Keratinocyte (primary cell): Measurements from ENCODE around the gene FAR1. TPM values are rescaled to one million over a fixed set of nuclear protein-coding genes. Genes with fewer than 3 reads are reported as not detected.

Experiments used
- DNase-seq: peaks from one replicate; pipeline ENCODE4 v3.0.0-alpha.2; 2011; ENCODE audit warnings: low read depth, missing footprints, low spot score
- FAIRE-seq: peaks from 2 replicates; lab custom pipeline; 2011; peaks lifted over from hg19 to GRCh38; lab: Jason Lieb, UNC
- H2AFZ ChIP-seq: 2 replicates; pipeline ENCODE4 v1.6.0; 2012; ENCODE audit warnings: low read length, control low read depth, inconsistent platforms; ENCODE audit not compliant: control insufficient read depth
- H3K27ac ChIP-seq: 2 replicates; pipeline ENCODE4 v1.5.1; 2011; ENCODE audit warnings: low read length; ENCODE audit not compliant: control insufficient read depth, insufficient read depth
- H3K27me3 ChIP-seq: 3 replicates; pipeline ENCODE4 v1.6.0; 2011; ENCODE audit warnings: low read length; ENCODE audit not compliant: control insufficient read depth, insufficient read depth; ENCODE audit errors: extremely low read depth
- H3K36me3 ChIP-seq, 2 experiments: 2 replicates in 1 of 2; 3 replicates in 1 of 2; pipeline ENCODE4 v1.5.1; 2011; ENCODE audit warnings: low read length in 2 of 2, mild to moderate bottlenecking in 1 of 2; ENCODE audit not compliant: control insufficient read depth in 2 of 2, insufficient read depth in 2 of 2; ENCODE audit errors: extremely low read depth in 1 of 2
- H3K4me1 ChIP-seq: 3 replicates; pipeline ENCODE4 v1.5.1; 2011; ENCODE audit warnings: low read length; ENCODE audit not compliant: control insufficient read depth, insufficient read depth; ENCODE audit errors: extremely low read depth
- H3K4me2 ChIP-seq: 3 replicates; pipeline ENCODE4 v1.6.0; 2011; ENCODE audit warnings: low read depth, low read length; ENCODE audit not compliant: control insufficient read depth, insufficient read depth; ENCODE audit errors: extremely low read depth
- H3K4me3 ChIP-seq, 3 experiments: fragments of 200-600 bp in 1 of 3; sonication (generic) in 1 of 3; 2 replicates in 2 of 3; 3 replicates in 1 of 3; pipeline ENCODE4 v1.5.1; 2011 to 2016; ENCODE audit warnings: low read length in 3 of 3, mild to moderate bottlenecking in 3 of 3, control low read depth in 2 of 3, inconsistent platforms in 1 of 3, low read depth in 1 of 3, mixed read lengths in 1 of 3, mixed run types in 1 of 3, moderate library complexity in 1 of 3; ENCODE audit not compliant: control insufficient read depth in 2 of 3, insufficient read depth in 2 of 3; ENCODE audit errors: extremely low read depth in 1 of 3
- H3K79me2 ChIP-seq: 2 replicates; pipeline ENCODE4 v1.6.0; 2012; ENCODE audit warnings: low read length; ENCODE audit not compliant: control insufficient read depth, insufficient read depth
- H3K9ac ChIP-seq: 3 replicates; pipeline ENCODE4 v1.6.0; 2011; ENCODE audit warnings: low read length; ENCODE audit not compliant: control insufficient read depth, insufficient read depth; ENCODE audit errors: extremely low read depth
- H3K9me1 ChIP-seq: 3 replicates; pipeline ENCODE4 v1.6.0; 2011; ENCODE audit warnings: low read length; ENCODE audit not compliant: control insufficient read depth, insufficient read depth; ENCODE audit errors: extremely low read depth
- H3K9me3 ChIP-seq: 2 replicates; pipeline ENCODE4 v1.5.1; 2012; ENCODE audit warnings: low read depth, low read length; ENCODE audit not compliant: control insufficient read depth
- H4K20me1 ChIP-seq: 3 replicates; pipeline ENCODE4 v1.6.0; 2011; ENCODE audit warnings: low read length; ENCODE audit not compliant: control insufficient read depth, insufficient read depth; ENCODE audit errors: extremely low read depth
- CTCF ChIP-seq, 3 experiments: IDR thresholded peaks in 1 of 3; conservative IDR thresholded peaks in 1 of 3; optimal IDR thresholded peaks in 1 of 3; 2 replicates in 2 of 3; 3 replicates in 1 of 3; pipeline versions ENCODE3 to v1.5.1; 2011; ENCODE audit warnings: low read length in 3 of 3, mild to moderate bottlenecking in 3 of 3, moderate library complexity in 2 of 3, control low read depth in 1 of 3, inconsistent platforms in 1 of 3; ENCODE audit not compliant: insufficient read depth in 2 of 3; ENCODE audit errors: extremely low read depth in 1 of 3
- EZH2 ChIP-seq: IDR thresholded peaks from one replicate; pipeline ENCODE4 v1.6.1; 2012; ENCODE audit warnings: inconsistent platforms, mild to moderate bottlenecking, low read length, moderate library complexity
- dilution Hi-C: fragments of 300-500 bp; cut with MboI; formaldehyde crosslinking; loops from one replicate; pipeline ENCODE4 v1.7.0; 2020; ENCODE audit warnings: low sequenced_read_pairs; ENCODE audit not compliant: extremely low pct_ligation_motif_present
- polyA plus RNA-seq, 5 experiments: library from polyadenylated mRNA; depleted of rRNA in 3 of 5; stranded (reverse) in 3 of 5; stranded (forward) in 1 of 5; unstranded in 1 of 5; fragments of >200 nt; gene quantifications; 1 replicate in 1 of 5; 2 replicates in 3 of 5; 3 replicates in 1 of 5; pipeline versions ENCODE4 v1.2.1 to v1.2.3, GENCODE V29; 2011 to 2012; ENCODE audit warnings: missing spikeins in 2 of 5, low read depth in 1 of 5, low replicate concordance in 1 of 5

FAR1 gene
- polyA plus RNA-seq, 1 donor (not counting 4 experiments of a cell fraction or from before 2014, with no cell fraction given), result 140 TPM

DNA sequence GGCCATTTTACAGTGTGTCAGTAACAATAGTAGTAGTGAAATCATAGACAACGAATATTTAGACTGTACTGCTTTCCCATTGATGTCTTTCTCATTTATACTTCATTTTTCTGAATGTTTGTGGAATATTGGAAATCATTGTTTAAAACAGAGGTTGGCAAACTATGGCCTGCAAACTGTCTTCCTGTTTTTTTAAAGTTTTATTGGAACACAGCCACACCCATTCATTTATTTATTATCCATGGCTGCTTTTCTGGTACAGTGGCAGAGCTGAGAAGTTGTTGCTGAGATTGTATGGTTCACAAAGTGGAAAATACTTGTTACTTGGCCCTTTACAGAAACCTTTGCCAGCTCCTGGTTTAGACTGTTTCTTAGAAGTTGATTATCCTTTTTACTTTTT is 13.7 kb downstream of the FAR1 start:
- dilution Hi-C loops, result no loop called here

GRCh38 chr11:13685461-13686108 is 17.1 kb downstream of the FAR1 start:
- H3K4me2 ChIP-seq, result no peak overlapping the region
- no peak for DNase-seq
- H3K27ac ChIP-seq, result no peak overlapping the region
- H4K20me1 ChIP-seq, result peaks cover 14% of the 10 kb centered on the region
- TF ChIP-seq EZH2, result no peak
- no peak for TF ChIP-seq CTCF (optimal IDR thresholded peaks at IDR 0.05 in 1 of 3, IDR thresholded peaks at IDR 0.05 in 1 of 3, conservative IDR thresholded peaks at IDR 0.05 in 1 of 3; ENCODE audit: extremely low read depth in 1 of 3, insufficient read depth in 2 of 3, low read length in 3 of 3)
- H2AFZ ChIP-seq, result no peak overlapping the region
- no peaks in the 10 kb centered on the region for H3K9me3 ChIP-seq
- peaks cover 96% of the 10 kb centered on the region for H3K79me2 ChIP-seq
- peaks cover 3% of the 10 kb centered on the region for H3K9me1 ChIP-seq
- H3K36me3 ChIP-seq, result no peaks in the 10 kb centered on the region
- peaks cover 18% of the 10 kb centered on the region for H3K4me1 ChIP-seq
- no peaks in the 10 kb centered on the region for H3K27me3 ChIP-seq
- H3K9ac ChIP-seq, result no peak overlapping the region
- peak; percentile 48 for FAIRE-seq
- dilution Hi-C loops, result no loop called here
- H3K4me3 ChIP-seq, result no peak overlapping the region

More for the DNA sequence above, 13.7 kb downstream of the FAR1 start:
- Histone ChIP-seq H3K9me3 (no peaks in the 10 kb centered on the region), H3K9me1 (peaks cover 3% of the 10 kb centered on the region), H3K4me2 (no peak overlapping the region), H3K79me2 (peaks cover 99% of the 10 kb centered on the region), H3K27ac (no peak overlapping the region), H3K4me3 (no peak overlapping the region), H3K36me3 (no peaks in the 10 kb centered on the region), H4K20me1 (peaks cover 22% of the 10 kb centered on the region), H2AFZ (no peak overlapping the region), H3K9ac (no peak overlapping the region), H3K27me3 (no peaks in the 10 kb centered on the region), H3K4me1 (peaks cover 18% of the 10 kb centered on the region)
- DNase-seq (no peak), FAIRE-seq (no peak)
- TF ChIP-seq EZH2 (no peak), CTCF (optimal IDR thresholded peaks at IDR 0.05 in 1 of 3, IDR thresholded peaks at IDR 0.05 in 1 of 3, conservative IDR thresholded peaks at IDR 0.05 in 1 of 3; ENCODE audit: extremely low read depth in 1 of 3, insufficient read depth in 2 of 3, low read length in 3 of 3) (no peak)
